A549 (cell line): Measurements from ENCODE around the gene CARD10.

Experiments used
- CEBPB ChIP-seq, 2 experiments: fragments of >200 bp in 1 of 2; sonication (Bioruptor Twin) in 1 of 2; formaldehyde crosslinking in 1 of 2; IDR thresholded peaks; 2 replicates each; pipeline ENCODE4 v1.6.1; 2012 to 2016
- CTCF ChIP-seq: fragments of >200 bp; sonication (Bioruptor Twin); formaldehyde crosslinking; IDR thresholded peaks from 3 replicates; pipeline ENCODE4 v1.5.1; 2016
- HEYL ChIP-seq: fragments of 250-450 bp; sonication (Bioruptor Pico); IDR thresholded peaks from 2 replicates; pipeline ENCODE4 v1.8.0; 2021; ENCODE audit warnings: mild to moderate bottlenecking, moderate library complexity
- MYC ChIP-seq: IDR thresholded peaks from 2 replicates; pipeline ENCODE4 v1.6.1; 2012; ENCODE audit warnings: mild to moderate bottlenecking, inconsistent platforms, low read length, improper control_type of control experiment, borderline replicate concordance
- POLR2A ChIP-seq: IDR thresholded peaks from 2 replicates; pipeline ENCODE4 v1.6.1; 2012; ENCODE audit warnings: mild to moderate bottlenecking, low read length
- RFX5 ChIP-seq: fragments of 450-650 bp; IDR thresholded peaks from 2 replicates; pipeline ENCODE4 v1.7.1; 2014; ENCODE audit warnings: antibody characterized with exemption, mild to moderate bottlenecking, moderate library complexity
- SMC3 ChIP-seq: fragments of >200 bp; sonication (Bioruptor Twin); formaldehyde crosslinking; IDR thresholded peaks from 3 replicates; pipeline ENCODE4 v1.6.1; 2018; ENCODE audit warnings: inconsistent platforms
- SREBF2 ChIP-seq: fragments of 450-650 bp; IDR thresholded peaks from 2 replicates; pipeline ENCODE4 v1.6.1; 2014; ENCODE audit warnings: mild to moderate bottlenecking, moderate library complexity
- ZFP36 ChIP-seq: fragments of 450-650 bp; IDR thresholded peaks from 2 replicates; pipeline ENCODE4 v1.6.1; 2014; ENCODE audit warnings: borderline replicate concordance; ENCODE audit not compliant: partially characterized antibody
- TF ChIP-seq, protein P1 (sequence below): fragments of 450-650 bp; IDR thresholded peaks from 2 replicates; pipeline ENCODE4 v1.6.1; 2014; ENCODE audit warnings: antibody characterized with exemption
- TF ChIP-seq, protein P2 (sequence below): IDR thresholded peaks from 2 replicates; pipeline ENCODE4 v1.6.1; 2012

DNA sequence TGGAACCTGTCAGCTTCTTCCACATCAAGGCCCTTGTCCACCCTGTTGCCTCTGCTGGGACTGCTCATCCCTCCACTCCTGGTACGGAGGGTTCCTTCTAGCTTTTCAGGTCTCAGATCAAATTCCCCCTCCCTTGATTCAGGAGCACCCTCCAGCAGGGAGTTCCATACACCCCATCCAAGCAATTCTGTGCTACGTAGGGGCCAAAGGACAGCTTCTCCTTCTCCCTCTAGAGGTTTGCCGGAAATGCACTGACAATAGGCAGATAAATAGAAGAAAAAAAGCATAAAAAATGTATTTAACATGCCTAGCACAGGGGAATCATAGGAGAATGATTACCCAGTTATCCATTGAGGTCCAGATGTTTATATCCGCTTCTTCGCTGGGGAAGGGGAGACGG, 3.3 kb upstream of the CARD10 start:
- TF ChIP-seq, protein P1, sequence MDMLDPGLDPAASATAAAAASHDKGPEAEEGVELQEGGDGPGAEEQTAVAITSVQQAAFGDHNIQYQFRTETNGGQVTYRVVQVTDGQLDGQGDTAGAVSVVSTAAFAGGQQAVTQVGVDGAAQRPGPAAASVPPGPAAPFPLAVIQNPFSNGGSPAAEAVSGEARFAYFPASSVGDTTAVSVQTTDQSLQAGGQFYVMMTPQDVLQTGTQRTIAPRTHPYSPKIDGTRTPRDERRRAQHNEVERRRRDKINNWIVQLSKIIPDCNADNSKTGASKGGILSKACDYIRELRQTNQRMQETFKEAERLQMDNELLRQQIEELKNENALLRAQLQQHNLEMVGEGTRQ: no peak
- TF ChIP-seq ZFP36 (no peak), SMC3 (no peak), HEYL (CRISPR knock-in tag) (no peak), CTCF (no peak), POLR2A (no peak), RFX5 (no peak), SREBF2 (no peak), CEBPB (IDR thresholded peaks at IDR 0.05) (no peak), MYC (no peak)
- TF ChIP-seq, protein P2, sequence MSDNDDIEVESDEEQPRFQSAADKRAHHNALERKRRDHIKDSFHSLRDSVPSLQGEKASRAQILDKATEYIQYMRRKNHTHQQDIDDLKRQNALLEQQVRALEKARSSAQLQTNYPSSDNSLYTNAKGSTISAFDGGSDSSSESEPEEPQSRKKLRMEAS: no peak
